HG02571 (cell line): ENCODE results near the gene PARP12.

ENCODE experiments used
- ATAC-seq: cut with Tn5 transposase; IDR thresholded peaks from one replicate; pipeline ENCODE4 v1.9.1; 2021; ENCODE audit warnings: mild to moderate bottlenecking, moderate library complexity; ENCODE audit not compliant: unreplicated experiment

The PARP12 gene

DNA sequence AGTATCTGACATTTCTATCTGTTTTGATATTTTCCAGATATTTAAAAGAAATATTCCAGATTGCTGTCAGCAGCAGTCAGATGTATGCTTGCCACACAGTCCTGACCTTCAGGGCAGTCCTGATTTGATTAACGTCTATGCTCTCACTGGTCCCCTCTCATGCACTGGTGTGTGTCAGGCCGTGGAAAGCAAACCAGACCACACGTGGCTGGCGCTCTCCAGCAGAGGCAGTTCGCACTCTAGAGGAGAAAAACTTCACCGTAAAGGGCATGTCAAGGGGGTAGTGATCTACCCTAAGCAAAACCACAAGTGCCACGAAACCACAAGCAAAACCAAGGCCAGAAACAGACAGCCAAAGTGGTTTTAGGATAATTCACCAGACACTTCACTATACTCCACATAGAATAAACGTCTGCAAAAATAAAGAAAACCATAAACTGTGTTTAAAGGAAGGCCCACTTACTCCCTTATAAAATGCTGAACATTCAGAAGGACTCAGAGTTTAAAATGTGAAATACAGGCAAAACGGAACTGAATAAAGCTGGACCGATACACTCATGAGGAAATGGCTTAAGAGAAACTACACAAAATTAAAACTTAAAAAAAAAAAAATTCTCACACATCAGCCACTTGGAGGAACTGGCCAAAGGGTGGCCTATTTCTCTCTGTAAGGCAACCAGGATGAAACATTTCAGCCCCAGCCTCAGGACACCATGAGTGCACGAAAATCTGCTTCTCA, 26.4 kb downstream of the PARP12 start:
- no peak for ATAC-seq

DNA sequence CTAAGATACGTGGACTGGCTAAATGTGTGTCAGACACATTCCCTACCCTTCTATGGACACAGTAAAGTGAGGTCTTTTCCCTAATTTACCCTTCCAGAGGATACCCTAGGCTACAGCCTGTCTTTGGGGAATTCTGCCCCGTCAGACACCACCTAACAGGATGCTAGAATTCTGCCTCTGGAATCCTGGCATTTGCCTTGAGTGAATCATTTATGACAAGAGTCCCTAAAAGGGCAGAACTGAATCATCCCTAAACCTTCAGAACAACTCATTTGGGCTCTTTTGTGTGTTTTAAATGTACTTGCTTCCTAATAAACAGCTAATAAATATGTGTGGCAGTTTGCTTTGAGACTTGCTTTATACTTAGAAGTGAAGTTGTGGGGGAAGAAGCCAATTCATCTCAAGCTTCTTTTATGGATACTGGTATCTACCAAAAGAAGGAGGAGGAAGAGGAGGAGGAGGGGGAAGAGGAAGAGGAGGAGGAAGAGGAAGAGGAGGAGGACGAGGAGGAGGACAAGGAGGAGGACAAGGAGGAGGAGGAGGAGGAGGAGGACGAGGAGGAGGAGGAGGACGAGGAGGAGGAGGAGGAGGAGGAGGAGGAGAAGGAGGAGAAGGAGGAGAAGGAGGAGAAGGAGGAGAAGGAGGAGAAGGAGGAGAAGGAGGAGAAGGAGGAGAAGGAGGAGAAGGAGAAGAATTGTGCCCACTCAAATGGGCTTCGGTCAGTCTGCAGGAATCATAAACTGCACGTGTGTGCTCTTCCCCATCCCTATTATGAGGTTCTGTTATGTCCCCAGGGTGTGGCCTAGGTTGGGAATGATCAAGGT, 27.1 kb downstream of the PARP12 start:
- no peak for ATAC-seq

DNA sequence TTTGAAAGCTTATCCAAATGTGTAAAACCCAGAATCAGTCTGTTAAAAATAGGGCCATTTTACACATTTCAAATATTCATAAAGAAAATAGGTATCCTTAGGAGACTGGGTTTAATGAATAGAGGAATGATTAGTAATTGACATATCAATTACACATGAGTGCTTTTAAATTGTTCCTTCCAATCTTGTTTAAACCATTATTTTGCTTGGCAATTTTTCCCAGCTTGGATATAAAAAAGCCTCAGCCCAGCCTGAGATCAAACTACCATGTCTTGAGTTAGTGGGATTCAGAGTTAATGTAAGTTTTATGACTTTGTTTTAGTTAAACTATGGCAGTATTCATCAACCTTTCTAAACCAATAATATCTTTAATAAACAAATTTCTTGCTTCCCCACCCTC, 28.3 kb downstream of the PARP12 start:
- ATAC-seq: no peak

DNA sequence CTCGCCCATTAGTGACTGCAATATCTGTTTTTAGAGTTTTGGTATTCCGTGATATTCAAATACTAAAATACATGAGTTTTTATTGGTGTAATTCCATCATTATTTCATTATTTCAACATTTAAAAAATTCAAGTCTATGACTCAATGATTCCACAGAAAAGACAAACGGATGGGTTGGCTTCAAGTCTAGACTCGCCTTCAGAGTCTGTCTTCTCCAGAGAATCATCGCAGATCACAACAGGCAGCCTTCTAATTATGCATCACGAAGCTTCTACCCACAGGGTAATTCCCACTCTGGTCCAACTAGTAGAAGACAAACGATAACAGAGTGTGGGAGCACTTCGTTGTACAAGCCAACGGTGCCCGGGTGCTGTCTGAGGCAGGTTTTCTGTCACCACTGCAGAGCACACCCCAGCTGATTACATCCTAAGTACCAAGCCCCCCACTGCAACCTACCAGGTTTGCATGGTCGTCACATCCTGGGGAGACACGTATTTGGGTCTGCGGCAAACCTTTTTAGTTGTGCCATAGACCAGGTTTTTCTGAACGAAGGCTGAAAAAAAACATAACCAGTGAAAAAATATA, 28.9 kb downstream of the PARP12 start:
- ATAC-seq: no peak

DNA sequence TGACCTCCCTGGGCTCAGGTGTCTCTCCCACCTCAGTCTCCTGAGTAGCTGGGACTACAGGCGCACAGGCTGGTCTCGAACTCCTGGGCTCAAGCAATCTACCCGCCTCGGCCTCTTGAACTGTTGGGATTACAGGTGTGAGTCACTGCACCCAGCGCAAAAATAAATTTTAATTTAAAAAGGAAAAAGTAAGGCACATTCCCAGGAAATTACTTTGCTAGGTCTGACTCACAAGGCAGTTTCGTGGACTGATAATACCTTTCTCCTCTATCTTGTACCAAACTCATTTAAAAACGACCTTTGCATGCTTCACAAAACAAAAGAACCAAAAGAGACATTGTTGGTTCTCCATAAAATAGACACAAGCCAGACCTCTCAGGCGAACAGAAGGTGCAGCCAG, 29.7 kb downstream of the PARP12 start:
- ATAC-seq: no peak

DNA sequence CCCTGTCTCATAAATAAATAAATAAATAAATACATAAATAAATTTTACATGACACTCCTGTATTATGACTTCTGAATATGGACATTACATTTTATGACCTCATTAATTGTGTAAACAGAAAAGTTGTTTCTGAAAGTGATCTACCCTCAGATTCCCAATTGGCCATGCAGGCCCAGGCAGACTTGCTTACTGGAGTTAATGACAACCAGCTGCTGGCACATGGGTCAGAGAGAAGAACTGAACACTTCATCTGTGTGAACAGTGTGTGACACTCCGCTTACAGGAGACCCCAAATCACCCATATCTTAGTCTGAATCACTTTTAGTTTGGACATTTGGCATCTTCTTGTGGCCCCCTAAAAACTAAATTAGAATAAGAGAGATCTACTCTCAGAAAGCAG, 31.4 kb downstream of the PARP12 start:
- no peak for ATAC-seq

DNA sequence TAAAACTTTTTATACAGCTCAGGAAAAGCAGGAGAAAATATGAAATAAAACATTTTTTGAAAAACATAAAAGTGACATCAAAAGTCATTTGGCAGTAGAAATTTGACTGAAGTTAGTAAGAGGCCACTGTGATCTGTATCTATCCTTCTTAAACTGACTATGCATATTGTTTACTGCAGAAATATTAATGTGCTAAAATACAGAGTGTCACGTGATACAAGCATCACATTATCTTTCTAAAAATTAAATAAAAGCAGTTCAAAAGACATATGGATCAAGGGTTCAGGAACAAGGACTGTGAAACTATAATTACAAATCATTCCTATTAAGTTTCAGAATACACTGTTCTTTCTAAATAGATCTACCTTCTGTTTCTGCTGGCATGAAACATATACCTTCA, 33.7 kb downstream of the PARP12 start:
- ATAC-seq: no peak

DNA sequence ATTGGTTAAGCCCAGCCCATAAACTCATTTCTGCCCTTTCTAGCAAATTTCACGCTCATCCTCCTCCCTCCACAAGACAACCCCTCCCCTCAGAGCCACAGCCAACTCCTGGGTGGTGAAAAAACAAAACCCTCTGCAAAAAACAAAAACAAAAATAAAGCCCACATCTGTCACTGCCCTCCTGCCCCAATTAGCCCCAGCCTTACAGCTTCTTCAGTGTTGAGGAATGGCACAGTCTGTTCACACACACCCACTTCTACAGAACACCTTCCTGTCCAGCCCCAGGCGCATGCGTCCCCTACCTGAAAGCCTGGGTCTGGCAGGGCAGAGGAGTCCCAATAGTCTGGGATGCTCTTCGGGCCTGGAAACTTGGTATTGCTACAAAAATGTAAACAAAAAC, 34.4 kb downstream of the PARP12 start:
- ATAC-seq: no peak

DNA sequence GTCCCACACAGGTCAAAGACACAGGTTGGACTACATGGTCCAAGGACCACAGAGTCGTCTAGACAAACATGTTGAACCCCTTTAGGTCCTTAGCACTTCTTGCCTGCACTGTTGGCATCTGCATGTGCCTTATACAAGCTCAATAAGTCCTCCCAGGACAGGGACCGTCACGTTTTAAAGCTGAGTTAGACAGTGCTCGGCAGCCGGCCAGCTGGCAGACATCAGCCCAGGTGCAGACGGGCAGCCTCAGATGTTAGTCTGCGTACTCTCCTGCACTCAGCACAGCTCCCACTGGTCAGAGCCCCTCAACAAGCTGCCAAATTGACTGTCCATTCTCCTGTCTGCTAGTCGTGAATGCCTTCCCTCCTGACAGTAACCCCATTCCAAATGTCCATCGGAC, 34.9 kb downstream of the PARP12 start:
- ATAC-seq: no peak

DNA sequence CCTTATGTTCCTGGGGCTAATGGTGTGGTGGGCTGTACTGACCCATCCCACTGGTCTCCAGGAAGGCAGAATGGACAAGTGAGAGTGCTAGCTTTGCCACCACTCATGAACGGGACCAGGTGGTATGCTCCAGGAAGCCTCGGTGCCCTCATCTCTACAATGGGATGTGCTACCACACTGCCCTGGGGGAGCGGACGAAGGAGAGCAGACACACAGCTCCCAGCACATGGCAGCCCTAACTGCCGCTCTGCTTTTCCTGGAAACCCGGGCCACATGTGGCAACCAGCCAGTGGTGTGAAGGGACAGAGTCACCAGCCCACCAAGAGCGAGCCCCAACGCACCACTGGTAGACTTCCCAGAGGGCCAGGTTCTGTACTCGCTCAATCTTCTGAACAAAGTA, 35.8 kb downstream of the PARP12 start:
- ATAC-seq: no peak

DNA sequence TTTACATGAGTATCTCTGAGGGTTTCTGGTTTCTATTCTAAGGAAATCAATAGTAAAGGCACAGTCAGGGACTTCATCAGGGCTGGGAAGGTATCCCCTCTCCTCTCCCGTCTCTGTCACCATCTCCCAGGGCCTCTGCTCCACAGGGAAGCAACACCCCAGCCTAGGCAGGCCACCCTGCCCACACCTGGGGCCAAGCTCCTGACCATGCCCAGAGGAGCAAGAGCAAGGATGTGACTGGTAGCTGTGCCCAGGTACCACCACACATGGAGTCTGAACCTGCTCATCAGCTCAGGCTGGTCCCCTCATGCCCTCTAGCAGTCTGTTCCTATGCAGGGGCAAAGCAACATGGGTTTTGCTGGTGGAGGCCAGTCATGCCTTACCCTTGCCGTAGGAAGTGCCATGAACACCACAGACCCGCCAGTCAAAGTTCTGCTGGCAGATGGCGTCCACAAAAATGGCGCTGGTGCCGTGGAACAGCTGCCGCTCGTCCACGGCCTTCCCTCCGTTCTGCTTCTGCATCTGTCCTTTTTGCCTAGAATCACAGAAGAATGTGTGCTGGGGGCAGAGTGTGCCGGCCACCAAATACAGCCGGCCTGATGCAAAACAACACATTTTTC, 36.8 kb downstream of the PARP12 start:
- no peak for ATAC-seq

DNA sequence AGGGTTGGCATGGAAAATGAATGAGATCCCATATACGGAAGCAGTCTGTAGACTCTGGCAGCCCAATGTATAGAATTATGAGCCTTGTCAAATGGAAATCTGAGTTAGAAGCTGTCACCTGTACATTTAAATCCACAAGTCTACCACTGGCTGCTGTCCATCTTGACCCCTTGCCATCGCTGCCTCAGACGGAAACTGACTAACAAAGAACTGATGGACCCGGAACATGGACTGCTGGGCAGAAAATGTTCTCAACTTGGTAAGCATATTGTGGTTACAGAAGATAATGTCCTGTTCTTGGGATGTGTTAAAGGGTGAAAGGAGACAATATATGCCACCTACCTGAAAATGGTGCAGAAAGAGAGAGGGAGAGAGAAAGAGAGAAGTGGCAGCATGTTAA, 37.5 kb downstream of the PARP12 start:
- no peak for ATAC-seq

DNA sequence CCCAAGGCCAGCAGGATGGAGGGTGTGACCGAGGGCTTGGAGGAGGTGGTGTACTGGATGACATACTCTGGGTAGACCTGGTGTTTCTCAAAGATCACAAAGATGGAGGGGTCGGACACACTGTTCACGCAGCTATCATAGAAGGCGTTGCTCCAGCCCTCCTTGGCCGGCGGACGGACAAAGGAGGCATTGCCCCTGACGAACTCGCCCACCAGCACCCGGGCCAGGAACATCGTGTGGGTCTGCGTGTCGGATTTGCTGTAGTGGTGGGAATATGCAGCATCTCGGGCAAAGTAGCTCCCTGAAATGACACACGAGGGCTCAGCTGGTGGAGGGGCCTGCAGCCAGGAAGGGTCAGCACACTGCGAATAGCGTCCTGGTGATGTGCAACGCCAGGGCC, 38.2 kb downstream of the PARP12 start:
- no peak for ATAC-seq

DNA sequence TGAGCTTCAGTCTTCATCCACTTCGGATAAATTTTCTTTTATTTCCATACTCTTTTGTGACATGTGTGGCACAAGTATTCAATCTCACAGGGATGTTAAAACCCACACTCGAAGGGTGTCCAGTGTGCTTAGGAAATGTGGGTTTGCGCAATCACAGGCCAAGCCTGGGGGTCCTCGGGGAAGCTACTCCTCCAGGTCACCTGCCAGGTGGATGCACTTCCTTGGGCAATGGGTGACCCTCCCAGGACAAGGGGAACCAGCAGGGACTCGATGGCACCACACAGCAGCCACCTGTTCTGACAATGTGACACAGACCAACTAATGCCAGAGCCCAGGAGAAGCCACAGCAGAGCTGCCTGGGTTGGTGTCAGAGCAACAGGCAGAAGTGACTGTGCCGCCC, 39.0 kb downstream of the PARP12 start:
- ATAC-seq: no peak

DNA sequence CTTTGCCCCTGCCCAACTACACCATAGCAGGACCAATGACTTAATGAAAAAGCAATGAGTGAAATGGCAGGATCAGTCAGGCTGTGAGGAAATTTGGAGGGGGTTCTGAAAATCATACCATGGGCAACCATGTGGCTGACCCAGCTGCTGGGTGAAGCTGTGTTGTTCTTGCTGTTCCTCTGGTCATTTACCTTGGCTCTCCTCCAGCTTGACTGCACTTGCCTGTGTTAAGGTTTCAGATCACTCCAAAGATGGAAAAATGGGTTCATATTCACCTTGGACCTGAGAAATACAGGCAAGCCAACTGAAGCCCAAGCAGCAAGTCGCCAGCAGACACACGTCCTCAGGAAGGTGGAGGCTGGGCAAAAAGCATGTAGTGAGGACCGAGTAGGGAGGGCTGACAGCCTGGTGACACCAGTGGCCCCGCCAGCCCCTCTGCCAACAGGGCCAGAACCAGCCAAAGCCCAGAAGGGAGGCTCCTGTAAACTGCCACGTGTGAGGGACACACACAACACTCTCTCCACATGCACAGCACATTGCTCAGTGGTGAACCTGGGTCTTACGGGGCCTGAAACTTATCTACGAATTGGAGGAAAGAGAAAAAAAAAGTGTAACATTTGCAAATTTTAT, 40.1 kb downstream of the PARP12 start:
- no peak for ATAC-seq

DNA sequence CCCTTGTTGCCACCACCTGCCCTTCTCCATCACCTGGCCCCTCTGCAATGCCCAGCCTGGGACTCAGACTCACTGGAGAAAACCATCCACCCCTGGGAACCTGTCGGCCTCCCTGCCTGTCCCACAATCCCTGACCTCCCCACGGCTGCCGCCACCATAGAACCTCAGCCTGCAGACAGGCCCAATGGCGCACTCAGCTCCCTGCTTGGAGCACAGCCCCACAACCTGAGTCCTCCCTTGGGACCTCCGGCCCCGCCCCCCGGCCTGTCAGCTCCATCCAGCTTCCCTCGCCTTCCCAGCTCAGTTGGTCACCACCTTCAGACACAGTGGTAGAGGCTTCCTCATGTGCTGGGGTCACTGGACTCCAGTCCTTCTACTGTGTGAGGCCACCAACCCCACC, 41.1 kb downstream of the PARP12 start:
- no peak for ATAC-seq

DNA sequence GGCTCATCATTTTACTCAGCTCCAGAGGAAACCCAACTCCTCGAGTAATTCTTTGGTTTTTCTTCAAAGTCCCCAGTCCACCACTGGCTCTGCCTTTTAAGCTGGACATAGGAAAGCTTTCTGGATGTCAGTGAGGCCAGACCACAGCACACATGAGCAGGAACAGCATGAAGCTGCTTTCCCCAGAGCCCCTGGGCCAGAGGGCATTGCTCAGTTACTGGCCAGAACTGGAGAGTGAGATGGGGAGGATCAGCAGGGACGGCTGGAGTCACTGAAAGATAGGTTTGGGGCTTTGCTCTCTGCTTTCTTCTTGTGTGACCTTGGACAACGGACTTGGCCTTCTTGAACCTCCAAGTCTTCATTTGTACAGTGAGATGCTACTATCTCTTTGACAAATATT, 43.1 kb downstream of the PARP12 start:
- no peak for ATAC-seq

DNA sequence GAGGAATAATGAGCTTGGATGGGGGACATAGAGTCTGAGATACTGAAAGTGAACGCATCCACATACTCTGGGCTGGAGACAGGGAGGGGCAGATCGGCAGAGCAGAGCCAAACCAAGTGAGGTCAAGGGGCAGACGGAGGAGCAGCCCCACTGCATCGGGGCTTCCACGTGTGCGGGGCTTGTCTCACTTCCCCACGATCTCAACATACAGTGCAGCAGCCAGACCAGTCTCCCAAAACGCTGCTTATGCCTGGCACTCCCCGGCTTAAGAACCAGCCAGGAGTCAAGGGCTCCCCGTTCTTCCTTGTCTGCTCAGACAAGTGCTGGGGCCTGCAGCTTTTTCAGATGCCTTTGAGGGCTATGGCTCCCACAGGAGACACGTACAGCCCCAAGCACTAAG, 43.6 kb downstream of the PARP12 start:
- no peak for ATAC-seq

DNA sequence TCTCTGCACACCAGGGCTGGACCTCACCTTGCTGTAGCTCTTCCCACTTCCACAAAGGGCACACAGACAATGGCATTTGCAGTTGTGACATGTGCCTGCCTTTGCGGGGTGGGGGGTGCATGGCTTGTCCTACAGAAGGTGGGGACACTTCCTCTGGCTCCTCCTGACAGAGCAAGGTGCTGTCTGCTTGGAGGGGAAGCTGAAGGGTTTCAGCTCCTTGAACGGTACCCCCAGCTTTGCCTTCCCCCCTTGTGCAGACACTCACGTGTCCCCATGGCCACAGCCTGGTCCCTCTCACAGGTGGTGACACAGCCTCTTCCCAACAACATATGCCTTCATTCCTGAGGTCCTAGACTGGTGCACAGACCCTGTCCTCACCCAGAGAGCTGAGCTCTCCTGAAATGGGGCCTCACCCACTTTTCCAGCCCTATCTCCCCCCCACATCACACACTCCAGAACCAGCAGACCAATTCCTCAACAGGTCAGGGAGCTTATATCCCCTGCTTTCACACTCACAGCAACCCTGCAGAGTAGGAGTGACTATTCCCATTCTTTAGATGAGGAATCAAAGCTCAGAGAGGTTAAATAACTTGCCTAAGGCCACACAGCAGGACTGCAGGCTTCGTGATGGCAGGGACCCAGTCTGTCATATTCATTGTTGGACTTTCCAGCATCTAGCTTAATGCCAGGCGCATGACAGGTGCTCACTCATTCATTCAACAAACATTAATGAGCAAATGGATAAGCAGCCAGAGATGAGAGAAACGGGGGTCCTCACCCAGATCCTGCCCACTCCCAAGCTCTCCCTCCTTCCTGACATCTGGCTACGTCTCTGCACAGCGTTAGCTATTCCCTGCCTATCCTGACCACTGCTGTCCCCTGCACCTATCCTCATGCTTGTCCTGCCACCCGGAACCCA, 44.4 kb downstream of the PARP12 start:
- no peak for ATAC-seq

DNA sequence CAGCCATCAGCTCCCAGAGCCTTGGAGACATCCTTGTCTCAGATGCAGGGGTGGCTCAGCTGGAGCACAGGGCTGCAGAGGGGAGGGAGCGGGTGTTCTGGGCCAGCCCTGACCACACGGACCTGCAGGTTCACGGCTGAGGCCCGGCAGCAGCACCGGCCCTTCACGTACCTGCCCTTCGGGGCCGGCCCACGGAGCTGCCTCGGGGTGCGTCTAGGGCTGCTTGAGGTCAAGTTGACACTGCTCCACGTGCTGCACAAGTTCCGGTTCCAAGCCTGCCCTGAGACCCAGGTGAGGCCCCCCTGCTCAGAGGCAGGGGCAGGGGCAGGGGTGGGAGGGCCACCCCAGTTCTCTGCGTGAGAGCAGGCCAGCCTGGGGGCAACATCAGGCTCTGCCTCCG, 45.2 kb downstream of the PARP12 start:
- ATAC-seq: no peak
